B cell (primary cell): ENCODE results near the gene STX18. TPM values are rescaled to one million over a fixed set of nuclear protein-coding genes. Genes with fewer than 3 reads are reported as not detected.

Experiments used
- ATAC-seq: fragments of 200-7000 bp; cut with Tn5 transposase; one replicate; pipeline ENCODE4 v1.10.0; 2021; ENCODE audit warnings: low read depth, mild to moderate bottlenecking, moderate number of reproducible peaks, moderate library complexity
- CTCF ChIA-PET: fragments of 350-600 bp; sonication (Branson Sonifier 250); formaldehyde crosslinking; loops from one replicate; lab custom pipeline; 2021; ENCODE audit warnings: antibody characterized with exemption, inconsistent platforms; lab: Charles Lee
- POLR2A ChIA-PET: fragments of 350-600 bp; sonication (Branson Sonifier 250); formaldehyde crosslinking; loops from one replicate; lab custom pipeline; 2021; ENCODE audit warnings: antibody characterized with exemption; lab: Charles Lee
- DNase-seq: peaks from one replicate; pipeline ENCODE4 v3.0.0; 2013
- H2AFZ ChIP-seq: 2 replicates; pipeline ENCODE4 v1.6.1; 2012; ENCODE audit warnings: mild to moderate bottlenecking, low read depth, low read length; ENCODE audit not compliant: insufficient read depth, poor library complexity, severe bottlenecking
- H3K27ac ChIP-seq, 2 donors: 1 replicate in 1 of 2; 2 replicates in 1 of 2; pipeline ENCODE4 v1.5.1; 2012 to 2013; ENCODE audit warnings: low read length in 2 of 2, mild to moderate bottlenecking in 2 of 2, moderate library complexity in 1 of 2
- H3K27me3 ChIP-seq, 4 experiments: fragments of 200-600 bp in 1 of 4; sonication (generic) in 1 of 4; replicated peaks in 1 of 4; 1 replicate in 2 of 4; 2 replicates in 2 of 4; pipeline versions ENCODE4 v1.6.1 to v1.7.0; 2013 to 2016; ENCODE audit warnings: low read length in 3 of 4, mild to moderate bottlenecking in 2 of 4, mixed read lengths in 1 of 4, moderate library complexity in 1 of 4; ENCODE audit not compliant: insufficient read depth in 4 of 4, control insufficient read depth in 3 of 4; ENCODE audit errors: control extremely low read depth in 1 of 4
- H3K36me3 ChIP-seq, 2 experiments: replicated peaks in 1 of 2; 1 replicate in 1 of 2; 2 replicates in 1 of 2; pipeline versions ENCODE4 v1.6.1 to v1.7.1; 2013; ENCODE audit warnings: low read length in 1 of 2; ENCODE audit not compliant: insufficient read depth in 2 of 2, control insufficient read depth in 1 of 2; ENCODE audit errors: control extremely low read depth in 1 of 2, extremely low read depth in 1 of 2
- H3K4me1 ChIP-seq, 2 donors: fragments of 200-600 bp in 1 of 2; sonication (generic) in 1 of 2; 1 replicate in 1 of 2; 2 replicates in 1 of 2; pipeline versions ENCODE4 v1.5.1 to v1.6.1; 2013 to 2017; ENCODE audit warnings: low read length in 2 of 2; ENCODE audit not compliant: control insufficient read depth in 2 of 2, insufficient read depth in 2 of 2
- H3K4me2 ChIP-seq: replicated peaks from 2 replicates; pipeline ENCODE3; 2012; ENCODE audit warnings: mild to moderate bottlenecking, low read depth, low read length; ENCODE audit not compliant: poor library complexity, severe bottlenecking
- H3K4me3 ChIP-seq, 5 experiments: fragments of 200-600 bp in 1 of 5; sonication (generic) in 1 of 5; 1 replicate in 3 of 5; 2 replicates in 2 of 5; pipeline versions ENCODE4 v1.5.1 to v1.7.0; 2011 to 2016; ENCODE audit warnings: low read length in 4 of 5, mild to moderate bottlenecking in 4 of 5, low read depth in 2 of 5, control low read depth in 1 of 5, moderate library complexity in 1 of 5; ENCODE audit not compliant: insufficient read depth in 1 of 5; ENCODE audit errors: control extremely low read depth in 1 of 5, extremely low read depth in 1 of 5
- H3K79me2 ChIP-seq: fragments of 200-600 bp; sonication (generic); one replicate; pipeline ENCODE4 v1.6.0; 2016; ENCODE audit warnings: low read length; ENCODE audit not compliant: control insufficient read depth, insufficient read depth
- H3K9ac ChIP-seq: fragments of 200-600 bp; sonication (generic); 2 replicates; pipeline ENCODE4 v1.6.1; 2017; ENCODE audit warnings: mild to moderate bottlenecking, low read length, moderate library complexity
- H3K9me3 ChIP-seq, 3 donors: one replicate each; pipeline versions ENCODE4 v1.6.1 to v1.7.1; 2013; ENCODE audit warnings: low read length in 2 of 3; ENCODE audit not compliant: control insufficient read depth in 2 of 3, insufficient read depth in 1 of 3; ENCODE audit errors: control extremely low read depth in 1 of 3
- H4K20me1 ChIP-seq: 2 replicates; pipeline ENCODE4 v1.6.0; 2012; ENCODE audit warnings: mild to moderate bottlenecking, low read length; ENCODE audit not compliant: insufficient read depth, control insufficient read depth, poor library complexity, severe bottlenecking
- H3K27ac Mint-ChIP-seq: one replicate; pipeline ENCODE4 v1.8.0; 2021; ENCODE audit warnings: mixed read lengths
- H3K27me3 Mint-ChIP-seq: one replicate; pipeline ENCODE4 v1.8.0; 2021; ENCODE audit warnings: mixed read lengths
- H3K4me1 Mint-ChIP-seq: one replicate; pipeline ENCODE4 v1.8.0; 2021; ENCODE audit warnings: mixed read lengths
- H3K4me3 Mint-ChIP-seq: one replicate; pipeline ENCODE4 v1.8.0; 2021; ENCODE audit warnings: mixed read lengths
- H3K9me3 Mint-ChIP-seq: one replicate; pipeline ENCODE4 v1.8.0; 2022; ENCODE audit warnings: mixed read lengths; ENCODE audit not compliant: insufficient read depth
- CTCF ChIP-seq: fragments of 200-600 bp; IDR thresholded peaks from one replicate; pipeline ENCODE4 v1.8.0; 2022; ENCODE audit warnings: antibody characterized with exemption, mild to moderate bottlenecking
- EZH2 ChIP-seq: IDR thresholded peaks from 2 replicates; pipeline ENCODE4 v1.6.1; 2012; ENCODE audit warnings: borderline replicate concordance, low read depth, mild to moderate bottlenecking, moderate library complexity, low read length; ENCODE audit not compliant: insufficient read depth, poor library complexity, severe bottlenecking
- WGBS: methylation state at CpG from one replicate; pipeline ENCODE4 v1.1.5; 2013; ENCODE audit warnings: missing lambda C conversion rate; ENCODE audit not compliant: insufficient coverage; 5-methylcytosine and 5-hydroxymethylcytosine counted together
- intact Hi-C: fragments of 100-400 bp; cut with micrococcal nuclease; formaldehyde crosslinking; loops from one replicate; pipeline ENCODE4 v1.10.0; 2022
- polyA plus RNA-seq: library from polyadenylated mRNA; depleted of rRNA; stranded (reverse); fragments of >200 nt; gene quantifications from 2 replicates; pipeline ENCODE4 v1.2.3, GENCODE V29; 2012
- total RNA-seq, 2 donors: library from RNA; stranded (reverse); fragments of 120-200 nt in 1 of 2; gene quantifications; 1 replicate in 1 of 2; 2 replicates in 1 of 2; pipeline versions ENCODE4 v1.2.3 to v1.2.4, GENCODE V29; 2013 to 2022

STX18 gene
- total and polyA plus RNA-seq, 2 donors (not counting 1 experiment from before 2014, with no cell fraction given), result 20.3 to 33.6 TPM

GRCh38 chr4:4415806-4416805 lies 125.7 kb downstream of the STX18 start:
- no peak overlapping the region for H3K27ac Mint-ChIP-seq
- no peaks in the 10 kb centered on the region for H3K79me2 ChIP-seq
- no peak overlapping the region for H3K9ac ChIP-seq
- ATAC-seq (no peak), DNase-seq (no peak)
- WGBS, result 98% methylated on average over 24 of the region's 27 CpGs
- H3K27me3 Mint-ChIP-seq, result no peaks in the 10 kb centered on the region
- POLR2A ChIA-PET, result no interaction called here
- TF ChIP-seq EZH2, result no peak
- TF ChIP-seq CTCF, result no peak
- H3K27ac ChIP-seq, result no peak overlapping the region
- intact Hi-C loops, result no loop called here
- no peaks in the 10 kb centered on the region for H3K9me3 Mint-ChIP-seq
- no peak overlapping the region for H3K4me2 ChIP-seq
- no peak overlapping the region for H3K4me3 ChIP-seq
- H3K4me3 Mint-ChIP-seq, result no peak overlapping the region
- CTCF ChIA-PET, result no interaction called here
- peaks cover 0 to 30% of the 10 kb centered on the region in 2 experiments for H3K36me3 ChIP-seq
- H3K4me1 ChIP-seq, result no peaks in the 10 kb centered on the region
- H3K27me3 ChIP-seq, result no peaks in the 10 kb centered on the region
- peaks cover 0 to 19% (median 0%) of the 10 kb centered on the region in 3 donors for H3K9me3 ChIP-seq
- H2AFZ ChIP-seq, result no peak overlapping the region
- no peaks in the 10 kb centered on the region for H3K4me1 Mint-ChIP-seq
- H4K20me1 ChIP-seq, result no peaks in the 10 kb centered on the region
